ENCODE measurements around the gene VKORC1.

Gene VKORC1

GRCh38 chr16:31077592-31078396, 16.8 kb downstream of the VKORC1 start:
- Histone ChIP-seq H3K4me2 (ENCODE audit: insufficient read depth, low read length, poor library complexity, severe bottlenecking) (no peak overlapping the region), H3K4ac (ENCODE audit: low read length) (no peak overlapping the region), H3K9me3 (replicated peaks in 1 of 2; ENCODE audit: control insufficient read depth in 2 of 2, insufficient read depth in 1 of 2, low read depth in 1 of 2, low read length in 2 of 2) (no peaks in the 10 kb centered on the region), H2BK12ac (ENCODE audit: low read length) (no peak overlapping the region), H3K23ac (ENCODE audit: low read depth, low read length, poor library complexity) (peak overlapping the region; percentile 65), H2BK15ac (ENCODE audit: low read length) (no peak overlapping the region), H2BK120ac (ENCODE audit: low read depth, low read length) (no peak overlapping the region), H3K14ac (ENCODE audit: low read length) (no peak overlapping the region), H4K91ac (ENCODE audit: low read depth, low read length, poor library complexity) (no peak overlapping the region), H3K4me1 (ENCODE audit: control insufficient read depth in 2 of 2, insufficient read depth in 1 of 2, low read depth in 1 of 2, low read length in 2 of 2) (peaks cover 0 to 3% of the 10 kb centered on the region in 2 donors), H2AK5ac (ENCODE audit: low read depth, low read length) (no peak overlapping the region), H4K8ac (ENCODE audit: low read depth, low read length) (no peak overlapping the region), H3K18ac (ENCODE audit: low read length) (no peak overlapping the region), H3K9ac (ENCODE audit: low read depth, low read length, poor library complexity) (no peak overlapping the region), H3K27ac (replicated peaks; ENCODE audit: low read length) (no peak overlapping the region), H2AFZ (ENCODE audit: low read length) (no peak overlapping the region), H2BK5ac (ENCODE audit: low read length) (no peak overlapping the region), H3K27me3 (ENCODE audit: control insufficient read depth in 3 of 3, insufficient read depth in 3 of 3, low read depth in 1 of 3, low read length in 3 of 3) (no peaks in the 10 kb centered on the region), H3K79me1 (ENCODE audit: low read depth, low read length) (peaks cover 34% of the 10 kb centered on the region), H3K36me3 (replicated peaks in 1 of 2; ENCODE audit: control insufficient read depth in 2 of 2, insufficient read depth in 2 of 2, low read length in 2 of 2) (peaks cover 66 to 72% of the 10 kb centered on the region in 2 donors), H3K4me3 (ENCODE audit: low read length in 2 of 2) (no peak overlapping the region)
- DNase-seq (ENCODE audit: low spot score) = no peak
- no CpG with 5 or more reads among the region's 30 CpGs for WGBS, 2 donors (ENCODE audit: extremely low coverage in 2 of 2, insufficient read length in 2 of 2, insufficient replicate concordance in 1 of 2)

- no peak overlapping the region for H3K4ac ChIP-seq (ENCODE audit: low read length)
- no peak overlapping the region for H3K9ac ChIP-seq (ENCODE audit: low read depth, low read length, poor library complexity)
- H3K27me3 ChIP-seq (ENCODE audit: control insufficient read depth in 3 of 3, insufficient read depth in 3 of 3, low read depth in 1 of 3, low read length in 3 of 3) = no peaks in the 10 kb centered on the region
- H2BK5ac ChIP-seq (ENCODE audit: low read length) = no peak overlapping the region
- peaks cover under 1 to 3% of the 10 kb centered on the region in 2 donors for H3K4me1 ChIP-seq (ENCODE audit: control insufficient read depth in 2 of 2, insufficient read depth in 1 of 2, low read depth in 1 of 2, low read length in 2 of 2)
- H3K36me3 ChIP-seq (replicated peaks in 1 of 2; ENCODE audit: control insufficient read depth in 2 of 2, insufficient read depth in 2 of 2, low read length in 2 of 2) = peaks cover 58 to 64% of the 10 kb centered on the region in 2 donors
- H4K91ac ChIP-seq (ENCODE audit: low read depth, low read length, poor library complexity) = no peak overlapping the region
- H3K14ac ChIP-seq (ENCODE audit: low read length) = no peak overlapping the region
- WGBS, 2 donors (ENCODE audit: extremely low coverage in 2 of 2, insufficient read length in 2 of 2, insufficient replicate concordance in 1 of 2) = no CpG with 5 or more reads among the region's 13 CpGs
- DNase-seq (ENCODE audit: low spot score) = no peak
- no peaks in the 10 kb centered on the region for H3K9me3 ChIP-seq (replicated peaks in 1 of 2; ENCODE audit: control insufficient read depth in 2 of 2, insufficient read depth in 1 of 2, low read depth in 1 of 2, low read length in 2 of 2)
- H3K23ac ChIP-seq (ENCODE audit: low read depth, low read length, poor library complexity) = no peak overlapping the region
- H3K4me2 ChIP-seq (ENCODE audit: insufficient read depth, low read length, poor library complexity, severe bottlenecking) = no peak overlapping the region
- H3K27ac ChIP-seq (replicated peaks; ENCODE audit: low read length) = no peak overlapping the region
- no peak overlapping the region for H4K8ac ChIP-seq (ENCODE audit: low read depth, low read length)
- H2BK12ac ChIP-seq (ENCODE audit: low read length) = no peak overlapping the region
- H2AFZ ChIP-seq (ENCODE audit: low read length) = no peak overlapping the region
- H2AK5ac ChIP-seq (ENCODE audit: low read depth, low read length) = no peak overlapping the region
- H2BK120ac ChIP-seq (ENCODE audit: low read depth, low read length) = no peak overlapping the region
- H3K18ac ChIP-seq (ENCODE audit: low read length) = no peak overlapping the region
- H2BK15ac ChIP-seq (ENCODE audit: low read length) = no peak overlapping the region
- H3K79me1 ChIP-seq (ENCODE audit: low read depth, low read length) = peaks cover 31% of the 10 kb centered on the region
- no peak overlapping the region for H3K4me3 ChIP-seq (ENCODE audit: low read length in 2 of 2)
Measured at GRCh38 chr16:31077024-31077423, 17.6 kb downstream of the VKORC1 start.

- no CpG with 5 or more reads among the region's 16 CpGs for WGBS, 2 donors (ENCODE audit: extremely low coverage in 2 of 2, insufficient read length in 2 of 2, insufficient replicate concordance in 1 of 2)
- H2BK5ac ChIP-seq (ENCODE audit: low read length) = no peak overlapping the region
- H2AFZ ChIP-seq (ENCODE audit: low read length) = no peak overlapping the region
- peaks cover 4 to 7% of the 10 kb centered on the region in 2 donors for H3K4me1 ChIP-seq (ENCODE audit: control insufficient read depth in 2 of 2, insufficient read depth in 1 of 2, low read depth in 1 of 2, low read length in 2 of 2)
- H2BK15ac ChIP-seq (ENCODE audit: low read length) = no peak overlapping the region
- no peak overlapping the region for H2BK120ac ChIP-seq (ENCODE audit: low read depth, low read length)
- H4K91ac ChIP-seq (ENCODE audit: low read depth, low read length, poor library complexity) = no peak overlapping the region
- H2AK5ac ChIP-seq (ENCODE audit: low read depth, low read length) = no peak overlapping the region
- no peak overlapping the region for H4K8ac ChIP-seq (ENCODE audit: low read depth, low read length)
- no peaks in the 10 kb centered on the region for H3K9me3 ChIP-seq (replicated peaks in 1 of 2; ENCODE audit: control insufficient read depth in 2 of 2, insufficient read depth in 1 of 2, low read depth in 1 of 2, low read length in 2 of 2)
- H3K27me3 ChIP-seq (ENCODE audit: control insufficient read depth in 3 of 3, insufficient read depth in 3 of 3, low read depth in 1 of 3, low read length in 3 of 3) = no peaks in the 10 kb centered on the region
- H3K4me3 ChIP-seq (ENCODE audit: low read length in 2 of 2) = no peak overlapping the region
- no peak overlapping the region for H3K14ac ChIP-seq (ENCODE audit: low read length)
- no peak overlapping the region for H3K18ac ChIP-seq (ENCODE audit: low read length)
- no peak overlapping the region for H3K4ac ChIP-seq (ENCODE audit: low read length)
- peaks cover 52 to 57% of the 10 kb centered on the region in 2 donors for H3K36me3 ChIP-seq (replicated peaks in 1 of 2; ENCODE audit: control insufficient read depth in 2 of 2, insufficient read depth in 2 of 2, low read length in 2 of 2)
- no peak overlapping the region for H3K23ac ChIP-seq (ENCODE audit: low read depth, low read length, poor library complexity)
- DNase-seq (ENCODE audit: low spot score) = no peak
- H2BK12ac ChIP-seq (ENCODE audit: low read length) = no peak overlapping the region
- no peak overlapping the region for H3K27ac ChIP-seq (replicated peaks; ENCODE audit: low read length)
- no peak overlapping the region for H3K9ac ChIP-seq (ENCODE audit: low read depth, low read length, poor library complexity)
- peaks cover 29% of the 10 kb centered on the region for H3K79me1 ChIP-seq (ENCODE audit: low read depth, low read length)
- no peak overlapping the region for H3K4me2 ChIP-seq (ENCODE audit: insufficient read depth, low read length, poor library complexity, severe bottlenecking)
Measured at GRCh38 chr16:31076319-31076718, 18.3 kb downstream of the VKORC1 start.

- H2BK5ac ChIP-seq (ENCODE audit: low read length) = no peak overlapping the region
Measured at GRCh38 chr16:31074814-31075183, 19.8 kb downstream of the VKORC1 start.

More at GRCh38 chr16:31074814-31075183, 19.8 kb downstream of the VKORC1 start:
- peak overlapping the region; percentile 80 to 91 for H3K4me3 ChIP-seq (ENCODE audit: low read length in 2 of 2)
- H3K4ac ChIP-seq (ENCODE audit: low read length) = no peak overlapping the region
- H2AK5ac ChIP-seq (ENCODE audit: low read depth, low read length) = no peak overlapping the region
- H3K36me3 ChIP-seq (replicated peaks in 1 of 2; ENCODE audit: control insufficient read depth in 2 of 2, insufficient read depth in 2 of 2, low read length in 2 of 2) = peaks cover 37 to 42% of the 10 kb centered on the region in 2 donors
- H4K91ac ChIP-seq (ENCODE audit: low read depth, low read length, poor library complexity) = no peak overlapping the region
- H3K9ac ChIP-seq (ENCODE audit: low read depth, low read length, poor library complexity) = no peak overlapping the region
- H2AFZ ChIP-seq (ENCODE audit: low read length) = peak overlapping the region; percentile 84
- peak overlapping the region; percentile 9 for H3K18ac ChIP-seq (ENCODE audit: low read length)
- no peak overlapping the region for H2BK12ac ChIP-seq (ENCODE audit: low read length)
- peak overlapping the region; percentile 93 for H3K27ac ChIP-seq (replicated peaks; ENCODE audit: low read length)
- no CpG with 5 or more reads among the region's 7 CpGs for WGBS, 2 donors (ENCODE audit: extremely low coverage in 2 of 2, insufficient read length in 2 of 2, insufficient replicate concordance in 1 of 2)
- H3K79me1 ChIP-seq (ENCODE audit: low read depth, low read length) = peaks cover 21% of the 10 kb centered on the region
- H3K27me3 ChIP-seq (ENCODE audit: control insufficient read depth in 3 of 3, insufficient read depth in 3 of 3, low read depth in 1 of 3, low read length in 3 of 3) = no peaks in the 10 kb centered on the region
- H3K9me3 ChIP-seq (replicated peaks in 1 of 2; ENCODE audit: control insufficient read depth in 2 of 2, insufficient read depth in 1 of 2, low read depth in 1 of 2, low read length in 2 of 2) = no peaks in the 10 kb centered on the region
- H3K23ac ChIP-seq (ENCODE audit: low read depth, low read length, poor library complexity) = no peak overlapping the region
- H3K4me1 ChIP-seq (ENCODE audit: control insufficient read depth in 2 of 2, insufficient read depth in 1 of 2, low read depth in 1 of 2, low read length in 2 of 2) = peaks cover 4 to 7% of the 10 kb centered on the region in 2 donors
- no peak overlapping the region for H4K8ac ChIP-seq (ENCODE audit: low read depth, low read length)
- peak overlapping the region; percentile 78 for H3K4me2 ChIP-seq (ENCODE audit: insufficient read depth, low read length, poor library complexity, severe bottlenecking)
- no peak overlapping the region for H2BK15ac ChIP-seq (ENCODE audit: low read length)
- no peak overlapping the region for H2BK120ac ChIP-seq (ENCODE audit: low read depth, low read length)
- no peak overlapping the region for H3K14ac ChIP-seq (ENCODE audit: low read length)
- no peak for DNase-seq (ENCODE audit: low spot score)
